ENCODE data around the gene AHNAK. TPM values are rescaled to one million over a fixed set of nuclear protein-coding genes. Genes with fewer than 3 reads are reported as not detected.

Gene AHNAK
- total RNA-seq, 4 donors from 2014 or later: 571 to 1,016 (median 697) TPM

GRCh38 chr11:62505440-62506091, 41.0 kb downstream of the AHNAK start:
- DNase-seq: peak in 2 of 3 donors; percentile 87 to 88
- Histone ChIP-seq H3K27me3 (no peaks in the 10 kb centered on the region), H3K36me3 (no peaks in the 10 kb centered on the region), H3K27ac (peak overlapping the region in 3 of 4 donors; percentile 67 to 89 (median 83)), H3K9me3 (no peaks in the 10 kb centered on the region), H3K4me3 (peak overlapping the region in 2 of 4 donors; percentile 35 to 38), H3K4me1 (peaks cover 0 to 71% (median 2%) of the 10 kb centered on the region in 4 donors)
- peak in 1 of 2 donors; percentile 57 for TF ChIP-seq POLR2A (IDR thresholded peaks at IDR 0.05)
- TF ChIP-seq CTCF (IDR thresholded peaks at IDR 0.05): no peak

DNA sequence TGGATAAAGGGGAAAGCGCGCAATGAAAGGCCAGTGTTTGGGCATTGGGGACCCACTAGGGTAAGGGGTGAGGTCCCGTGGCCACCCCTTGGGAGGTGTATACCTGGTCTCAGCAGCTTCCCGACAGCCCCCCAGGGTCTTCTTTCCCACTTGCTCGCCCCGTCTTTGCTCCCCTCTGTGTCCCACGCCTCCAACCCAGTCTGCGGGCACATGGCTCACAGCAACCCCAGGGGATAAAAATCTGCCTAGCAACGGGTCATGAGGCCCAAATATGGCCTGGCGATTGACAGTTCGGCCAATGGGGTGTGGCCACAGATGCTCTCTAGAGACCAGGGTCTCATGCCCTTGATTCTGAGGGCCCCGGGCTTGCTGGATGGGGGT, 41.6 kb downstream of the AHNAK start:
- Histone ChIP-seq H3K27me3 (no peaks in the 10 kb centered on the region), H3K36me3 (no peaks in the 10 kb centered on the region), H3K4me3 (peak overlapping the region in 2 of 4 donors; percentile 35 to 38), H3K4me1 (peaks cover 0 to 75% (median 2%) of the 10 kb centered on the region in 4 donors), H3K9me3 (no peaks in the 10 kb centered on the region), H3K27ac (peak overlapping the region in 3 of 4 donors; percentile 67 to 89 (median 83))
- TF ChIP-seq CTCF (IDR thresholded peaks at IDR 0.05): no peak
- TF ChIP-seq POLR2A (IDR thresholded peaks at IDR 0.05): no peak
- DNase-seq: no peak

- Histone ChIP-seq H3K9me3 (no peaks in the 10 kb centered on the region), H3K4me1 (peaks cover 0 to 80% (median 2%) of the 10 kb centered on the region in 4 donors), H3K27me3 (no peaks in the 10 kb centered on the region), H3K27ac (peak overlapping the region in 3 of 4 donors; percentile 67 to 89 (median 83)), H3K36me3 (no peaks in the 10 kb centered on the region), H3K4me3 (no peak overlapping the region)
- DNase-seq: peak in 1 of 3 donors; percentile 53
- TF ChIP-seq CTCF (IDR thresholded peaks at IDR 0.05) (no peak), POLR2A (IDR thresholded peaks at IDR 0.05) (no peak)
These were observed 42.2 kb downstream of the AHNAK start for GRCh38 chr11:62504158-62504973.

GRCh38 chr11:62502030-62502730, 44.4 kb downstream of the AHNAK start:
- no peak overlapping the region for H3K4me3 ChIP-seq
- TF ChIP-seq CTCF (IDR thresholded peaks at IDR 0.05) (no peak), POLR2A (IDR thresholded peaks at IDR 0.05) (no peak)
- DNase-seq: no peak
- peaks cover 0 to 66% (median 2%) of the 10 kb centered on the region in 4 donors for H3K4me1 ChIP-seq
- H3K27ac ChIP-seq: peak overlapping the region in 3 of 4 donors; percentile 20 to 83 (median 73)
- no peaks in the 10 kb centered on the region for H3K36me3 ChIP-seq
- no peaks in the 10 kb centered on the region for H3K27me3 ChIP-seq
- no peaks in the 10 kb centered on the region for H3K9me3 ChIP-seq

GRCh38 chr11:62501432-62501891, 45.1 kb downstream of the AHNAK start:
- DNase-seq: no peak
- Histone ChIP-seq H3K27me3 (no peaks in the 10 kb centered on the region), H3K4me3 (no peak overlapping the region), H3K27ac (peak overlapping the region in 2 of 4 donors; percentile 73 to 83), H3K9me3 (no peaks in the 10 kb centered on the region), H3K4me1 (peaks cover 0 to 59% (median 2%) of the 10 kb centered on the region in 4 donors), H3K36me3 (no peaks in the 10 kb centered on the region)
- TF ChIP-seq CTCF (IDR thresholded peaks at IDR 0.05) (no peak), POLR2A (IDR thresholded peaks at IDR 0.05) (no peak)

Data from Peyer's patch (tissue), 4 donors.